Measurements from ENCODE around the gene TMEM190.
A peak's percentile ranks its signal among the peaks of the same experiment; 100 is the strongest.

GRCh38 chr19:55400281-55401087, 23.9 kb downstream of the TMEM190 start:
- TF ChIP-seq POLR2AphosphoS5 (IDR thresholded peaks at IDR 0.05; ENCODE audit: insufficient read depth, low read depth, low read length): no peak
- TF ChIP-seq CTCF (IDR thresholded peaks at IDR 0.05; ENCODE audit: extremely low read depth in 1 of 2, insufficient read depth in 1 of 2, low read depth in 1 of 2, low read length in 2 of 2): no peak
- TF ChIP-seq POLR2A (IDR thresholded peaks at IDR 0.05; ENCODE audit: low read depth, low read length): peak; percentile 7
- no peak for TF ChIP-seq FOS (IDR thresholded peaks at IDR 0.05; ENCODE audit: borderline replicate concordance, insufficient read depth, low read length)
- no peak for TF ChIP-seq GATA2 (IDR thresholded peaks at IDR 0.05; ENCODE audit: insufficient read depth, insufficient read length, low read depth, low read length)
- TF ChIP-seq EZH2 (IDR thresholded peaks at IDR 0.05; ENCODE audit: borderline replicate concordance, low read depth, low read length, severe bottlenecking): no peak
- no peak for TF ChIP-seq MAX (IDR thresholded peaks at IDR 0.05; ENCODE audit: insufficient read depth, insufficient read length)

Data from endothelial cell of umbilical vein (primary cell).